ENCODE results near the gene PMEL. TPM values are rescaled to one million over a fixed set of nuclear protein-coding genes. Genes with fewer than 3 reads are reported as not detected.
A peak's percentile ranks its signal among the peaks of the same experiment; 100 is the strongest.

The PMEL gene
- total and polyA plus RNA-seq, 9 of the 15 experiments (the other 6 are each of a cell fraction or from before 2014, with no cell fraction given): 0.36 to 2.0 (median 0.98) TPM

- TF ChIP-seq E2F3 (CRISPR knock-in tag; IDR thresholded peaks at IDR 0.05) (no peak), SRF (CRISPR knock-in tag; IDR thresholded peaks at IDR 0.05) (no peak), E2F1 (CRISPR knock-in tag; IDR thresholded peaks at IDR 0.05) (no peak), RBM25 (IDR thresholded peaks at IDR 0.05; ENCODE audit: low read depth, low read length, severe bottlenecking) (peak; percentile 32), FOXM1 (IDR thresholded peaks at IDR 0.05; ENCODE audit: low read depth) (no peak), FOXM1 (CRISPR knock-in tag; IDR thresholded peaks at IDR 0.05; ENCODE audit: low read depth) (no peak), PATZ1 (CRISPR knock-in tag; IDR thresholded peaks at IDR 0.05; ENCODE audit: borderline replicate concordance) (no peak), RBM22 (IDR thresholded peaks at IDR 0.05; ENCODE audit: low read depth, low read length, poor library complexity, severe bottlenecking) (no peak), NCOA1 (IDR thresholded peaks at IDR 0.05; ENCODE audit: low read depth) (no peak), MEIS2 (IDR thresholded peaks at IDR 0.05; ENCODE audit: partially characterized antibody) (peak; percentile 58), ESRRB (CRISPR knock-in tag; IDR thresholded peaks at IDR 0.05; ENCODE audit: borderline replicate concordance) (no peak), MXD1 (CRISPR knock-in tag; IDR thresholded peaks at IDR 0.05; ENCODE audit: borderline replicate concordance, poor library complexity, severe bottlenecking) (no peak), ZNF124 (CRISPR knock-in tag; IDR thresholded peaks at IDR 0.05) (no peak), CTBP1 (IDR thresholded peaks at IDR 0.05; ENCODE audit: borderline replicate concordance) (0 out of 2 replicates have a peak, but pooled peaks have one; percentile 27), CHD4 (IDR thresholded peaks at IDR 0.05; ENCODE audit: insufficient read depth, insufficient replicate concordance, low read depth, low read length, poor library complexity, severe bottlenecking) (no peak), ZNF766 (CRISPR knock-in tag; conservative IDR thresholded peaks at IDR 0.05) (no peak), ZNF133 (CRISPR knock-in tag; IDR thresholded peaks at IDR 0.05) (no peak), NRF1 (conservative IDR thresholded peaks at IDR 0.05 in 1 of 2, IDR thresholded peaks at IDR 0.05 in 1 of 2) (peak; percentile 67 to 72), HOXB6 (CRISPR knock-in tag; IDR thresholded peaks at IDR 0.05; ENCODE audit: borderline replicate concordance) (no peak), JUND (IDR thresholded peaks at IDR 0.05; ENCODE audit: borderline replicate concordance, low read depth, low read length) (peak; percentile 40; the same call in 1 of the 2 replicates), JUND (tag; IDR thresholded peaks at IDR 0.05; ENCODE audit: borderline replicate concordance, low read depth, low read length) (no peak; the same call in 2 of the 3 replicates), HDAC8 (tag; IDR thresholded peaks at IDR 0.05) (no peak), IRF2 (CRISPR knock-in tag; IDR thresholded peaks at IDR 0.05) (no peak), ZNF197 (CRISPR knock-in tag; IDR thresholded peaks at IDR 0.05; ENCODE audit: low read depth) (no peak)
These were observed 31.1 kb upstream of the PMEL start, which contains the start of gene SUOX (continued) for GRCh38 chr12:55996715-55997534.
